PC-9 (cell line): ENCODE data around the gene IZUMO1. TPM values are rescaled to one million over a fixed set of nuclear protein-coding genes. Genes with fewer than 3 reads are reported as not detected.

Experiments used
- BruUV-seq: library from RNA; stranded (reverse); fragments of 400-500 nt; replicated peaks from 2 replicates; lab custom pipeline; 2021; lab: Mats Ljungman, UMichigan
- CTCF ChIA-PET: fragments of 300-600 bp; sonication (Branson Sonifier 250); formaldehyde crosslinking; loops from one replicate; lab custom pipeline; 2022; ENCODE audit warnings: antibody characterized with exemption; lab: Charles Lee
- POLR2A ChIA-PET: fragments of 300-600 bp; sonication (Branson Sonifier 250); formaldehyde crosslinking; loops from one replicate; lab custom pipeline; 2022; ENCODE audit warnings: antibody characterized with exemption; ENCODE audit not compliant: unreplicated experiment; lab: Charles Lee
- DNase-seq, 2 experiments: peaks; one replicate each; pipeline versions ENCODE4 v3.0.0 to v3.0.0-alpha.2; 2015 to 2022; ENCODE audit warnings: mixed read lengths in 1 of 2
- H2AFZ ChIP-seq: fragments of 200-600 bp; sonication (generic); 2 replicates; pipeline ENCODE4 v1.8.1; 2017; ENCODE audit warnings: antibody characterized with exemption
- H3F3A ChIP-seq: fragments of 200-600 bp; sonication (generic); 2 replicates; pipeline ENCODE4 v1.8.1; 2017; ENCODE audit warnings: antibody characterized with exemption, mild to moderate bottlenecking, low read depth; ENCODE audit not compliant: insufficient read depth
- H3K27ac ChIP-seq: fragments of 200-600 bp; sonication (generic); 2 replicates; pipeline ENCODE4 v1.6.1; 2016; ENCODE audit warnings: mixed run types
- H3K27me3 ChIP-seq: fragments of 200-600 bp; sonication (generic); 2 replicates; pipeline ENCODE4 v1.6.1; 2016; ENCODE audit warnings: low read depth, mixed run types; ENCODE audit not compliant: insufficient read depth
- H3K36me3 ChIP-seq: fragments of 200-600 bp; sonication (generic); 2 replicates; pipeline ENCODE4 v1.6.1; 2016; ENCODE audit warnings: low read depth, mixed run types
- H3K4me1 ChIP-seq: fragments of 200-600 bp; sonication (generic); replicated peaks from 2 replicates; pipeline ENCODE4 v1.6.1; 2016; ENCODE audit warnings: mixed run types; ENCODE audit not compliant: insufficient read depth
- H3K4me2 ChIP-seq: fragments of 200-600 bp; sonication (generic); 2 replicates; pipeline ENCODE4 v1.6.1; 2017; ENCODE audit warnings: mixed run types
- H3K4me3 ChIP-seq: fragments of 200-600 bp; sonication (generic); 2 replicates; pipeline ENCODE4 v1.6.1; 2016; ENCODE audit warnings: mixed run types
- H3K79me2 ChIP-seq: fragments of 200-600 bp; sonication (generic); 2 replicates; pipeline ENCODE4 v1.6.1; 2017; ENCODE audit warnings: low read depth, mixed run types
- H3K9me2 ChIP-seq: fragments of 200-600 bp; sonication (generic); 2 replicates; pipeline ENCODE4 v1.8.1; 2017; ENCODE audit warnings: mild to moderate bottlenecking; ENCODE audit not compliant: insufficient read depth
- H3K9me3 ChIP-seq: fragments of 200-600 bp; sonication (generic); 2 replicates; pipeline ENCODE4 v1.8.1; 2016; ENCODE audit warnings: low read depth; ENCODE audit not compliant: insufficient read depth
- H4K20me1 ChIP-seq: fragments of 200-600 bp; sonication (generic); 2 replicates; pipeline ENCODE4 v1.8.1; 2017; ENCODE audit not compliant: insufficient read depth
- CTCF ChIP-seq: fragments of 200-600 bp; sonication (generic); conservative IDR thresholded peaks from 2 replicates; pipeline ENCODE4 v1.6.1; 2017; ENCODE audit warnings: mixed run types, antibody characterized with exemption, mild to moderate bottlenecking, moderate library complexity
- EZH2 ChIP-seq: fragments of 200-600 bp; sonication (generic); IDR thresholded peaks from 2 replicates; pipeline ENCODE4 v1.8.0; 2017; ENCODE audit warnings: antibody characterized with exemption, low read depth
- intact Hi-C: fragments of 100-400 bp; cut with micrococcal nuclease; formaldehyde crosslinking; loops from one replicate; pipeline ENCODE4 v1.10.0; 2022; ENCODE audit not compliant: unreplicated experiment
- total RNA-seq: library from RNA; stranded (reverse); gene quantifications from 2 replicates; pipeline ENCODE4 v1.2.3, GENCODE V29; 2021

IZUMO1 gene
- total RNA-seq, 1 experiment from 2014 or later, result 2.2 TPM

- ChIA-PET CTCF (interaction anchor here (0.6 kb wide), 1 partner anchor 12 kb away, joined by 9 read pairs; no protein-coding TSS in a partner anchor), POLR2A (no interaction called here)
- peaks cover 44% of the 10 kb centered on the region for H3K4me1 ChIP-seq
- H3K9me3 ChIP-seq, result no peaks in the 10 kb centered on the region
- no peaks in the 10 kb centered on the region for H4K20me1 ChIP-seq
- no peaks in the 10 kb centered on the region for H3K9me2 ChIP-seq
- peaks cover 4% of the 10 kb centered on the region; the same call in 1 of the 2 replicates for H3K27me3 ChIP-seq
- no peak for TF ChIP-seq EZH2
- TF ChIP-seq CTCF, result no peak
- no peaks in the 10 kb centered on the region for H3K36me3 ChIP-seq
- no peak overlapping the region for H2AFZ ChIP-seq
- no peak overlapping the region for H3K27ac ChIP-seq
- H3K4me3 ChIP-seq, result no peak overlapping the region
- intact Hi-C loops, result no loop called here
- H3K79me2 ChIP-seq, result peaks cover 2% of the 10 kb centered on the region
- peaks cover 12% of the 10 kb centered on the region; the same call in 1 of the 2 replicates for H3F3A ChIP-seq
- BruUV-seq, result no TSS peak
- no peak for DNase-seq
- H3K4me2 ChIP-seq, result peak overlapping the region; percentile 10; the same call in 1 of the 2 replicates
Observed at GRCh38 chr19:48757089-48757675, 10.5 kb upstream of the IZUMO1 start.

- TF ChIP-seq EZH2 (no peak), CTCF (no peak)
- H3K27ac ChIP-seq, result no peak overlapping the region
- no TSS peak for BruUV-seq
- H3K4me1 ChIP-seq, result peaks cover 45% of the 10 kb centered on the region
- no peak overlapping the region for H3K4me3 ChIP-seq
- H3K9me3 ChIP-seq, result no peaks in the 10 kb centered on the region
- intact Hi-C loops, result no loop called here
- H3K36me3 ChIP-seq, result no peaks in the 10 kb centered on the region
- H3K79me2 ChIP-seq, result peaks cover 7% of the 10 kb centered on the region
- DNase-seq, result no peak
- POLR2A ChIA-PET, result no interaction called here
- H4K20me1 ChIP-seq, result no peaks in the 10 kb centered on the region
- peaks cover 16% of the 10 kb centered on the region; the same call in 1 of the 2 replicates for H3F3A ChIP-seq
- H2AFZ ChIP-seq, result no peak overlapping the region
- CTCF ChIA-PET, result no interaction called here
- H3K9me2 ChIP-seq, result no peaks in the 10 kb centered on the region
- peak overlapping the region; percentile 10; the same call in 1 of the 2 replicates for H3K4me2 ChIP-seq
- H3K27me3 ChIP-seq, result peaks cover 4% of the 10 kb centered on the region; the same call in 1 of the 2 replicates
Observed at GRCh38 chr19:48756686-48757085, 10.0 kb upstream of the IZUMO1 start.

DNA sequence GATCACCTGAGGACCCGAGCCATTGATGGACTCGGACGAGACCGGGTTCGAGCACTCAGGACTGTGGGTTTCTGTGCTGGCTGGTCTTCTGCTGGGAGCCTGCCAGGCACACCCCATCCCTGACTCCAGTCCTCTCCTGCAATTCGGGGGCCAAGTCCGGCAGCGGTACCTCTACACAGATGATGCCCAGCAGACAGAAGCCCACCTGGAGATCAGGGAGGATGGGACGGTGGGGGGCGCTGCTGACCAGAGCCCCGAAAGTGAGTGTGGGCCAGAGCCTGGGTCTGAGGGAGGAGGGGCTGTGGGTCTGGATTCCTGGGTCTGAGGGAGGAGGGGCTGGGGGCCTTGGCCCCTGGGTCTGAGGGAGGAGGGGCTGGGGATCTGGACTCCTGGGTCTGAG lies 9.5 kb upstream of the IZUMO1 start:
- Histone ChIP-seq H2AFZ (no peak overlapping the region), H4K20me1 (no peaks in the 10 kb centered on the region; the same call in 1 of the 2 replicates), H3K27ac (peak overlapping the region; percentile 59; the same call in 1 of the 2 replicates), H3K79me2 (peaks cover 11% of the 10 kb centered on the region), H3K4me2 (peak overlapping the region; percentile 89), H3K27me3 (no peaks in the 10 kb centered on the region), H3K4me3 (no peak overlapping the region), H3K4me1 (peaks cover 50% of the 10 kb centered on the region), H3K36me3 (no peaks in the 10 kb centered on the region), H3F3A (peaks cover 16% of the 10 kb centered on the region; the same call in 1 of the 2 replicates), H3K9me3 (no peaks in the 10 kb centered on the region), H3K9me2 (no peaks in the 10 kb centered on the region)
- ChIA-PET POLR2A (no interaction called here), CTCF (no interaction called here)
- TF ChIP-seq EZH2, result no peak
- TF ChIP-seq CTCF, result no peak
- intact Hi-C loops, result no loop called here
- DNase-seq, result no peak
- BruUV-seq, result no TSS peak
